IMR-90 (cell line): ENCODE results near the gene OR10H1. TPM values are rescaled to one million over a fixed set of nuclear protein-coding genes. Genes with fewer than 3 reads are reported as not detected.

Experiments used
- ATAC-seq: fragments of 200-7000 bp; cut with Tn5 transposase; 2 replicates; pipeline ENCODE4 v1.9.1; 2020; ENCODE audit warnings: low read depth, mild to moderate bottlenecking, moderate library complexity
- BruUV-seq: library from RNA; stranded (reverse); fragments of 400-500 nt; replicated peaks from 2 replicates; lab custom pipeline; 2021; lab: Mats Ljungman, UMichigan
- CTCF ChIA-PET: fragments of 300-600 bp; formaldehyde crosslinking; extraction: SDS; loops from one replicate; lab custom pipeline; 2021; ENCODE audit warnings: antibody characterized with exemption; lab: Yijun Ruan, JAX
- POLR2A ChIA-PET: fragments of 300-600 bp; sonication (Branson Sonifier 250); formaldehyde crosslinking; loops from one replicate; lab custom pipeline; 2022; ENCODE audit warnings: antibody characterized with exemption; ENCODE audit not compliant: unreplicated experiment; lab: Charles Lee
- DNase-seq: peaks from one replicate; pipeline ENCODE4 v3.0.0; 2013
- H2AFZ ChIP-seq: replicated peaks from 2 replicates; pipeline ENCODE3; 2013; ENCODE audit warnings: low read length, mild to moderate bottlenecking; ENCODE audit not compliant: poor library complexity
- H2AK5ac ChIP-seq: 2 replicates; pipeline ENCODE4 v1.6.1; 2013; ENCODE audit warnings: low read depth, low read length, inconsistent platforms
- H2AK9ac ChIP-seq: replicated peaks from 2 replicates; pipeline ENCODE3; 2013; ENCODE audit warnings: mild to moderate bottlenecking, low read depth, low read length, moderate library complexity; ENCODE audit not compliant: poor library complexity
- H2BK120ac ChIP-seq: 2 replicates; pipeline ENCODE4 v1.6.1; 2013; ENCODE audit warnings: low read depth, low read length, inconsistent platforms
- H2BK15ac ChIP-seq: 3 replicates; pipeline ENCODE4 v1.6.1; 2013; ENCODE audit warnings: low read depth, low read length, inconsistent platforms
- H2BK20ac ChIP-seq: 2 replicates; pipeline ENCODE4 v1.6.1; 2013; ENCODE audit warnings: low read depth, mild to moderate bottlenecking, inconsistent platforms, low read length, moderate library complexity
- H2BK5ac ChIP-seq: 2 replicates; pipeline ENCODE4 v1.6.1; 2013; ENCODE audit warnings: mild to moderate bottlenecking, low read depth, low read length, inconsistent platforms; ENCODE audit not compliant: poor library complexity, severe bottlenecking
- H3K14ac ChIP-seq: replicated peaks from 2 replicates; pipeline ENCODE4 v1.6.1; 2013; ENCODE audit warnings: low read depth, low read length, inconsistent platforms
- H3K18ac ChIP-seq: 2 replicates; pipeline ENCODE4 v1.6.1; 2013; ENCODE audit warnings: low read depth, low read length, control low read depth
- H3K23ac ChIP-seq: 2 replicates; pipeline ENCODE4 v1.6.1; 2013; ENCODE audit warnings: low read depth, low read length, inconsistent platforms
- H3K27ac ChIP-seq: 2 replicates; pipeline ENCODE4 v1.5.1; 2013; ENCODE audit warnings: mild to moderate bottlenecking, control low read depth, low read length; ENCODE audit not compliant: insufficient read depth
- H3K27me3 ChIP-seq: 2 replicates; pipeline ENCODE4 v1.6.1; 2013; ENCODE audit warnings: low read length; ENCODE audit not compliant: control insufficient read depth, insufficient read depth
- H3K36me3 ChIP-seq: 2 replicates; pipeline ENCODE4 v1.6.1; 2013; ENCODE audit warnings: low read length, mixed read lengths; ENCODE audit not compliant: control insufficient read depth, insufficient read depth
- H3K4ac ChIP-seq: 2 replicates; pipeline ENCODE4 v1.6.1; 2013; ENCODE audit warnings: low read depth, low read length, inconsistent platforms
- H3K4me1 ChIP-seq: 2 replicates; pipeline ENCODE4 v1.6.1; 2013; ENCODE audit warnings: low read length, mixed read lengths; ENCODE audit not compliant: control insufficient read depth, insufficient read depth
- H3K4me2 ChIP-seq: 2 replicates; pipeline ENCODE4 v1.6.1; 2013; ENCODE audit warnings: low read depth, mild to moderate bottlenecking, control low read depth, low read length, moderate library complexity
- H3K4me3 ChIP-seq: 2 replicates; pipeline ENCODE4 v1.5.1; 2013; ENCODE audit warnings: low read depth, mild to moderate bottlenecking, control low read depth, low read length, moderate library complexity; ENCODE audit not compliant: insufficient read depth
- H3K56ac ChIP-seq: 2 replicates; pipeline ENCODE4 v1.6.1; 2013; ENCODE audit warnings: low read length, inconsistent platforms; ENCODE audit not compliant: insufficient read depth; ENCODE audit errors: extremely low read depth
- H3K79me1 ChIP-seq, 2 experiments: 2 replicates each; pipeline ENCODE4 v1.6.1; 2013; ENCODE audit warnings: low read length in 2 of 2, inconsistent platforms in 1 of 2, low read depth in 1 of 2
- H3K9ac ChIP-seq: 2 replicates; pipeline ENCODE4 v1.6.1; 2013; ENCODE audit warnings: low read depth, low read length, control low read depth
- H3K9me1 ChIP-seq: 2 replicates; pipeline ENCODE4 v1.6.1; 2013; ENCODE audit warnings: low read length, inconsistent platforms; ENCODE audit not compliant: insufficient read depth
- H3K9me3 ChIP-seq: 2 replicates; pipeline ENCODE4 v1.6.1; 2013; ENCODE audit warnings: low read length; ENCODE audit not compliant: control insufficient read depth, insufficient read depth
- H4K20me1 ChIP-seq: 2 replicates; pipeline ENCODE4 v1.6.1; 2013; ENCODE audit warnings: low read length, inconsistent platforms; ENCODE audit not compliant: insufficient read depth
- H4K5ac ChIP-seq: 2 replicates; pipeline ENCODE4 v1.6.1; 2013; ENCODE audit warnings: mild to moderate bottlenecking, low read depth, low read length, control low read depth
- H4K8ac ChIP-seq, 2 experiments: 2 replicates each; pipeline ENCODE4 v1.6.1; 2013; ENCODE audit warnings: low read depth in 2 of 2, low read length in 2 of 2, control low read depth in 1 of 2, inconsistent platforms in 1 of 2
- H4K91ac ChIP-seq: 2 replicates; pipeline ENCODE4 v1.6.1; 2013; ENCODE audit warnings: low read depth, low read length, inconsistent platforms; ENCODE audit not compliant: insufficient read depth
- BHLHE40 ChIP-seq: fragments of 150-350 bp; IDR thresholded peaks from 2 replicates; pipeline ENCODE4 v1.6.1; 2016; ENCODE audit warnings: mild to moderate bottlenecking, low read depth, low read length
- CEBPB ChIP-seq: IDR thresholded peaks from 2 replicates; pipeline ENCODE4 v1.6.1; 2012; ENCODE audit warnings: low read depth, low read length, improper control_type of control experiment
- ELK1 ChIP-seq: fragments of 150-350 bp; IDR thresholded peaks from 2 replicates; pipeline ENCODE4 v1.6.1; 2016; ENCODE audit warnings: low read depth, mild to moderate bottlenecking, low read length, moderate library complexity, borderline replicate concordance
- FOS ChIP-seq: fragments of 150-350 bp; IDR thresholded peaks from 2 replicates; pipeline ENCODE4 v1.6.1; 2016; ENCODE audit warnings: low read depth, low read length
- MAZ ChIP-seq: IDR thresholded peaks from 2 replicates; pipeline ENCODE4 v1.6.1; 2012; ENCODE audit warnings: low read depth, mild to moderate bottlenecking, low read length, improper control_type of control experiment, moderate library complexity, borderline replicate concordance
- NFE2L2 ChIP-seq: fragments of 150-350 bp; IDR thresholded peaks from 2 replicates; pipeline ENCODE4 v1.6.1; 2016; ENCODE audit warnings: low read depth, mild to moderate bottlenecking, low read length
- RAD21 ChIP-seq: IDR thresholded peaks from 2 replicates; pipeline ENCODE4 v1.6.1; 2012; ENCODE audit warnings: low read length, improper control_type of control experiment
- RCOR1 ChIP-seq: IDR thresholded peaks from 2 replicates; pipeline ENCODE4 v1.6.1; 2012; ENCODE audit warnings: mild to moderate bottlenecking, low read length, improper control_type of control experiment; ENCODE audit not compliant: insufficient replicate concordance
- RFX5 ChIP-seq: IDR thresholded peaks from 2 replicates; pipeline ENCODE4 v1.8.0; 2012; ENCODE audit warnings: low read depth, mild to moderate bottlenecking, low read length, moderate library complexity
- USF2 ChIP-seq: fragments of 150-350 bp; IDR thresholded peaks from 2 replicates; pipeline ENCODE4 v1.6.1; 2017; ENCODE audit warnings: mild to moderate bottlenecking, antibody characterized with exemption, low read length, low read depth
- WGBS, 2 experiments: methylation state at CpG; one replicate each; pipeline versions ENCODE4 v1.1.5 to v1.1.7; 2013; ENCODE audit warnings: missing lambda C conversion rate in 2 of 2; ENCODE audit not compliant: insufficient read length in 1 of 2; ENCODE audit errors: extremely low coverage in 2 of 2; 5-methylcytosine and 5-hydroxymethylcytosine counted together
- dilution Hi-C: fragments of 300-500 bp; cut with HindIII; formaldehyde crosslinking; loops from one replicate; pipeline ENCODE4 v1.14.3; 2018; ENCODE audit warnings: low sequenced_read_pairs; ENCODE audit not compliant: unreplicated experiment
- in situ Hi-C: fragments of 300-500 bp; cut with MboI; formaldehyde crosslinking; loops from 3 replicates; pipeline ENCODE4 v1.14.3; 2019; ENCODE audit warnings: low sequenced_read_pairs, inconsistent platforms, mixed read lengths
- intact Hi-C: fragments of 100-400 bp; cut with micrococcal nuclease; formaldehyde crosslinking; loops from 2 replicates; pipeline ENCODE4 v1.10.0; 2022
- polyA plus RNA-seq, 3 experiments: library from polyadenylated mRNA; depleted of rRNA; stranded (reverse); fragments of >200 nt; gene quantifications; 2 replicates each; pipeline ENCODE4 v1.2.3, GENCODE V29; 2012; ENCODE audit warnings: low replicate concordance in 1 of 3
- total RNA-seq: library from RNA; depleted of rRNA; stranded (reverse); fragments of >200 nt; gene quantifications from 2 replicates; pipeline ENCODE4 v1.2.3, GENCODE V29; 2012

Gene OR10H1
- total and polyA plus RNA-seq, 2 of the 4 experiments (the other 2 are of a cell fraction) = not detected

- H3K79me1 ChIP-seq = no peaks in the 10 kb centered on the region
Measured at GRCh38 chr19:15776264-15776663, 39.2 kb downstream of the OR10H1 start.

More at GRCh38 chr19:15776264-15776663, 39.2 kb downstream of the OR10H1 start:
- in situ Hi-C loops = loop anchor here (10.0 kb wide), 1 partner anchor 101 kb away; the partner anchor contains the start of gene CYP4F12
- no CpG with 5 or more reads among the region's 4 CpGs for WGBS, 2 experiments
- no peak overlapping the region for H3K4ac ChIP-seq
- H3K9ac ChIP-seq = no peak overlapping the region
- no peak overlapping the region for H3K14ac ChIP-seq
- no peak overlapping the region for H2BK5ac ChIP-seq
- no peak overlapping the region for H2AK5ac ChIP-seq
- no peak overlapping the region for H2BK20ac ChIP-seq
- TF ChIP-seq NFE2L2 = no peak
- TF ChIP-seq RCOR1 = no peak
- TF ChIP-seq RAD21 = no peak
- no peak for TF ChIP-seq RFX5
- no peak for TF ChIP-seq ELK1
- TF ChIP-seq CEBPB = no peak
- no peak for TF ChIP-seq BHLHE40
- TF ChIP-seq FOS = no peak
- TF ChIP-seq MAZ = no peak
- TF ChIP-seq USF2 = no peak
- no peak overlapping the region for H3K18ac ChIP-seq
- H3K27me3 ChIP-seq = no peaks in the 10 kb centered on the region
- no peak overlapping the region for H2AK9ac ChIP-seq
- no peaks in the 10 kb centered on the region for H3K9me1 ChIP-seq
- H4K8ac ChIP-seq = no peak overlapping the region
- no peak overlapping the region for H3K4me3 ChIP-seq
- dilution Hi-C loops = no loop called here
- H3K36me3 ChIP-seq = no peaks in the 10 kb centered on the region
- ChIA-PET CTCF (no interaction called here), POLR2A (no interaction called here)
- no peaks in the 10 kb centered on the region for H4K20me1 ChIP-seq
- H3K56ac ChIP-seq = no peak overlapping the region
- H2AFZ ChIP-seq = no peak overlapping the region
- H3K23ac ChIP-seq = no peak overlapping the region
- no peak for ATAC-seq
- no peak overlapping the region for H2BK15ac ChIP-seq
- no peaks in the 10 kb centered on the region for H3K4me1 ChIP-seq
- no peak overlapping the region for H4K91ac ChIP-seq
- H3K4me2 ChIP-seq = no peak overlapping the region
- BruUV-seq = no TSS peak
- DNase-seq = no peak
- no peak overlapping the region for H4K5ac ChIP-seq
- no peak overlapping the region for H2BK120ac ChIP-seq
- H3K9me3 ChIP-seq = peaks cover 53% of the 10 kb centered on the region
- H3K27ac ChIP-seq = no peak overlapping the region
- intact Hi-C loops = loop anchor here (2.0 kb wide), 1 partner anchor 101 kb away; no protein-coding TSS in a partner anchor
